ENCODE data around the gene HAUS3.
A peak's percentile ranks its signal among the peaks of the same experiment; 100 is the strongest.
"Not testable (repeated sequence)": the region's sequence is repeated elsewhere in the genome, so short reads cannot be mapped to it uniquely, and the experiment has no call there.

HAUS3 gene

DNA sequence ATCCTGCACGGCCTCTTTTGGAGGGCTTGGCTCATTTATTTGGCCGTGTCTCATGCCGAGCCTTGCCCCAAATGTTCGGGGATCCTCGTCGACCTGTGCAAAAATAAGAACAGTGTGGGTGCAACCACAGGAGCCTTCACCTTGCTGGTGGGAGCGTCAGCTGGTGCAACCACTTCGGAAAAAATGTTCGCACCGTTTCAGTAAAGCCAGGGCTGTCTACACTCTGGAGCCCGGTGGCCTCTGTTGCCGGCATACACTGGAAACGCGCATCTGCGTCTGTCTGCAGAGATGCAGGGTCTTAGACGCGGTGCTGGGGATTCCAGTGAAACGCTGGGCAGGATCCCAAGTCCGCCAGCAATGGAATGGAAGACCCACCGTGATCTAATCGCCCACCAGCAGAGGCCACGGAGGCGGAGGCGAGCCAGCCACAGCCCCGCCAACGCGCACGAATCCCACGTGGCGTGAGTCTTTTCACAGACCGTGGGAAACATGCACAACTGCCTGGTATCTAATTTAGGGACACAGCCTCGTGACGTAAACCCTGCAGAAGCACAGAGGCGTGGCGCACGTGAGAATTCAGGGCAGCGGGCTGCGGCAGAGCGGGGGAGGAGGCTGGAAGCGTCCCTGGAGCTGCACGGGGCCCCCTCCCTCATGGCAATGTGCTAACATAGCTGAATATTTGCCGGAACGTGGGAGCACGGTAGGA, 33.8 kb upstream of the HAUS3 start:
- no peak for DNase-seq

DNA sequence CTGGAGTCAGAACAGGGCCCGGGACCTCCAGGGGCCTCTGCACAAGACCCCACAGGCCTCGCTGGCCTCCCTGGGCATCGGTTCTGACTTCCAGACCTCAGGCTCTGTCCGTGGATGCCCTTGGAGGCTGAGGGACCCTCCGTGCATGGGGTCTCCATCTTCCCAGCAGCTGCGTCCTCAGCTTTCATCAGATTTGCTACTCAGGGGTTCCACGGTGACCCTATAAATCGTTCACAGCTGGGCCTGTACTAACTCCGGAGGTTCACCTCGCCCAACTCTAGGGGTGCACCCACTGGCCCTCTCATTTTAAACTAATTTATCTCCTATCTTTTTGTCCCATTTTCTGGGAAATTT, 33.1 kb upstream of the HAUS3 start:
- not testable (repeated sequence) for DNase-seq

DNA sequence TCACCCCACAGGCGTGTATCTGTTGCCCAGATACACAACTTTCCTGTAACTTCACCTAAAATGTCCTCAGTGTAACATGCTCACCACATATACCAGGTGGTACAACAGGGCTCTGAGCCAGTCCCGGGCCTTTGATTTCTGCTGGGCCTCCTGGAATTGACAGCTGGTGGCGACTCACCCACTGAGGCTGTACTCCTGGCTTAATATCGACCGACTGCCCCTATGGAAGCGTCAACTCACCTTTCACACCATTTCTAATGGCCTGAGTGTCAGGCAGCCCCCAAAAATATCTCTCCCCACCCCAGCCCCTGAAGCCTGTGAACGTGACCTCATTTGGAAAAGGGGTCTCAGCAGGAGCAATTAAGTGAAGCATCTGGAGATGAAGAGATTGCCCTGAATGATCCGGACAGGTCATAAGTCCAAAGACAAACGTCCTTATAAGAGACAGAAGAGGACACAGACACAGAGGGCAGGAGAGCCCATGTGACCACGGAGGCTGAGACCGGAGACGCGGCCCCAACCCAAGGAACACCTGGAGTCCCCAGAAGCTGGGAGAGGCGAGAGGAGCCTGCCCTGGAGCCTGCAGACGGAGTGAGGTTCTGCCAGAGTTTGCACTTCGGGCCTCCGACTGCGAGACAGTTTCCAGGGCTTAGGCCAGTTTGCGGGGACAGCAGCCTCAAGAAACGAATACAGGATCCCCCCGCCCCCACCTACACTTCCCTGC, 32.6 kb upstream of the HAUS3 start:
- DNase-seq, result no peak

DNA sequence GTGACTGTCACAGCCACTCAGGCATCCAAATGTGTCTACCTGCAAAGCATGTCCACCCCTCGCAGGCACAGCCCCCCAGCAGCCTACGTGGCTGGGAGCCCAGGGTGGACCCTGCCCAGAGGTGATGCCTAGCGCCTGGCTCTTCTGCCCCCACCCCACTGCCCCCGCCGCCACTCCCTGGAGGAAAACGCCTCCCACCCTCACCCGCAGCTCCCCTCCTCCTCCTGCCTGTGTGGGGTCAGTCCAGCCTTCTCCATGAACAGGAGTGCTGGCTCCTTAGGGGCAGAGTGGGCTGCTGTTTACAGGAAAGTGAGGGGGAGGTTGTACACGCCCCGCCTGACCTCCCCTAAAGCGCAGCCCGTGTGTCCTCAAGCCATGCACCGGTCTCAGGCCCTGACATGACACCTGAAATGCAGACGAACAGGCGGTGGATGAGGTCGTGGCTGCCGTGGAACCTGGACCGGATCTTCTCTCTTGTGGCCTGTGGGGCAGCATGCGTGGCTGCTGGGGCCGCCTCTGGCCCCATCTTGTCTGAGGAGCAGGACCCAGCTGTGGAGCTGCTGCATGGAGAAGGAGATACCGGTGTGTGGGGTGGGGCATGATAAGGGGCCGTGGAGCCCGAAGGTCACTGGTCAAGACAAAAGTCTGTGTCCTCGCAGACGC, 31.9 kb upstream of the HAUS3 start:
- DNase-seq, result no peak

DNA sequence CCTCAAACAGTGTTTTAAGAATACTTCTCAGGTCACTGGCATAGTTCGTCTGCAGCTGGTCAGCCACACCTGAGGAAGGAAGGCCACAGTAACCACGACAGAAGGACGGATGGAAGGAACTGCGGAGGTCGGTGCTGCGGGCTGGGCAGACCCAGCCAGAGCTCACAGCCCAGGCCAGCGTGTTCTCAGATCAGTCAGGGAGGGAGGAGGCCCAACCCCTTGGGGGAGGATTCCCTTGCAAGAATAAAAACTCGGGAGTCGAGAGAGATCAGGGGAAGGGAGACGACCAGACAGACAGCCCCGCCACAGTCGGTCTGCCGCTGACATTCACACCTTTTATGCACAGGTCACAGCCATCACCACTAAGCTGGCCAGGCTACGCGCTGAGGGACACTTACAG, 31.3 kb upstream of the HAUS3 start:
- DNase-seq, result no peak

DNA sequence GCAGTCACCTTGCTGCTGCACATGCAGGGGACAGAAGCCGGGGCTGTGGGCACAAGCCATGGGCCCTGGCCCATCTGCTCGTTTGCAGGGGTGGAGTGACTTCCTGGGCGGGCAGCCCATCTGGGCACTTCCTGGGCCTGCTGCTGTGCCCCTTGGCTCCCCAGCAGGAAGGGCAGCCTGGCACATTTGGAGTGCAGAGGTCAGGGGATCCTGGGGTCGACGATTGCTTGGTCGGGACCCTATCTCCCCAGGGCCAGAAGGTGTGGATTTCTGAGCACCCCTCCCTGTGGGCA, 30.9 kb upstream of the HAUS3 start:
- DNase-seq, result no peak

DNA sequence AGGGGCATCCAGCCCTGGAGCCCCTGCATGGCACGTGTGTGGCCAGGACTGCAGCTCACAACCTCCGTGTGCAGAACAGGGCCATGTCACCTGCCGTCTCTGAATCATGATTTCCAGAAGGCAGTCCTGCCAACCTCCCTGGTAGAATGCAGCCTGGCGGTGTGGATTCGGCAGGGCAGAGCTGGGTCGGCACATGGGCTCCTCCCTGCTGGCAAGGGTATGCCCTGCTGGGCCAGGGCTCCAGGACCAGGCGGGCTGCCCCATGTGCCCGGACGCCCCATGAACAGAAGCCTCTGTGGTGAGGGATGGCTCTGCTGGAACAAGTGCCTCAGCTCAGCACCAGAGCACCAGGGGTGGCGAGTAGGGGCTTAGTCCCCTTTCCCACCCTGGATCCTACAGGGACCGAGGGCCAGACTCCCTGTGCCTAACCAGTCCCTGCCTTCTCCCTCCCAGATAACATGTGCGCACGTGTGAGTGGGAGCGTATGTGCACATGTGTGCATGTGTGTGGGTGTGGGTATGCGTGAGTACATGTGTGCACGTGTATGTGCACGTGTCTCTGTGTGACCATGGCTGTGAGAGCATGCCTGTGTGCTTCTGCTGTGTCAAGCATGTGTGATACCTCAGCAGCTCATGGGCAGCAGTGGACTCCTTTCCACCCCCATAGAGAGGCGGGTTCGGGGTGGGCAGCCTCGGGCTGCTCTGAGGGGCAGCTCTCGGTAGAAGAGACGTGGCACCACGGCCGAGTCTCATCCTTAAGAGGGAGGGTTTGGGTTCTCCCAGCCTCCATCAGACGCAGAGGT, 30.3 kb upstream of the HAUS3 start:
- DNase-seq, result no peak

DNA sequence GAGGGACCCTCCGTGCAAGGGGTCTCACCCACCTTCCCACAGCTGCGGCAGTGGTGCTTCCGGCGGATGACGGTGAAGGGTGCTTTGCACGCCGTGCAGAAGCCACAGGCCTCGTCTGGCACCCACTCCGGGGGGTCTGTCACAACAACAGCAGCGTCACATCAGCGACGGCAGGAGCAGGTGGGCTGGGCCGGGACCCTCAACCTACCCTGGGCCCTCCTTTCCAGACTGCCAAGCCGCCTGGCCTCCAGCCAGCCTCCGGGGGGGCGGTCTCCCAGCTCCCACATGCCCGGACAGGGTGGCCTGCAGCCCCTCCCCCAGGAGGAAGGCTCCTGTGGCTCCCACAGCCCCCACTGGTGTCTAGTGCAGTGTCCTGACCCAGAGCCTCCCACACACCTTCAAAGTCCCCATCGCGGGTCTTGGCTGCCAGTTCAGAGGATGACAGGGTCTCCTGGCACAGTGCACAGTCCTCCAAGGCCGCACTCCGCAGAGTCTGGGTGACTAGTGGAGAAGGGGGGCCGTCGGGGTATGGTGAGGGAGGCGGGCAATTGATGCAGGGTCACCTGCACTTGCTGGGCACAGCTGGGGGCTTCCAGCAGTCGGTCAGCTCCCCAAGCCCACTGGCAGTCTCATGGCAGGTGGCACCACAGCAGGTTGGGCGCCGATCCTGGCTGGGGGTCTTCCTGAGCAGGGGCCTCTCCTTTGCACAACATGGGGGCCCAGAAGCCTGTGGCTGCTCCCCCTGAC, 29.5 kb upstream of the HAUS3 start:
- DNase-seq, result no peak

DNA sequence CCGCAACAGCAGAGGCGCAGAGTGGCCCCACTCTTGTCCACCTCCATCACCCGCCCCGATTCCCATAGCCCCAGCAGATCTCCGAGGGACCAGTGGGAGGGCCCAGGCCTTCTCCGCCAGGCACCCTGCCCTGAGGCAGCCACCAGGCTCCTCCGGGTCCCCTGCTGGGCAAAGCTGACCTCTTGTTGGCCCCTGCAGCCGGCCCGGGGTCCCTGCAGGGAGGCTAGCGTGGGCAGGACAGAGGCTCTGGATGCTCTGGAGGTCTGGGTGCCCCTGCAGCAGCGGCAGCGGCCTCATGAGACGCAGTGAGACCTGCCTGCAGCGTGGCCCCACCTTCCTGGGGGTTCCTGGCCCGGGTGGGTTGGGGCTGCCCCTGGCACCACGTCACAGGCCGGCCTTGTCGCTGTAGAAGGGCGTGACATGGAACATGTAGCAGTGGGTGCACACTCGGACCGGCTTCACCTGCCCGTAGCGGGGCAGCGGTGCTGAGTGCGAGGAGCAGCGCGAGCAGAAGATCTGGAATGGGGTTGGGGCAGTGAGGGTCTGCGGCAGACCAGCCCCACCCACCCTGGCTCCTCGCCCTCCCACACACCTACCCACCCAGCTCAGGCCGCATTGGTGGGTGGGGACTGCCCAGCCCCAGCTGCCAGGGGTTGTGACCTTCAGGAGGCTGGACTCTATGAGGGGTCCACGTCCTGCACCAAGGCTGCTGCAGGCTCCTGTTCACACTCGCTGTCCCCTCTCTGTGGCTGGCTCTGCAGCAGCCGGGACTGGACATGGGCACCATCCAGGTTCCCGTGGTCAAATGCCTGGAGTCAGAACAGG, 28.6 kb upstream of the HAUS3 start:
- no peak for DNase-seq

DNA sequence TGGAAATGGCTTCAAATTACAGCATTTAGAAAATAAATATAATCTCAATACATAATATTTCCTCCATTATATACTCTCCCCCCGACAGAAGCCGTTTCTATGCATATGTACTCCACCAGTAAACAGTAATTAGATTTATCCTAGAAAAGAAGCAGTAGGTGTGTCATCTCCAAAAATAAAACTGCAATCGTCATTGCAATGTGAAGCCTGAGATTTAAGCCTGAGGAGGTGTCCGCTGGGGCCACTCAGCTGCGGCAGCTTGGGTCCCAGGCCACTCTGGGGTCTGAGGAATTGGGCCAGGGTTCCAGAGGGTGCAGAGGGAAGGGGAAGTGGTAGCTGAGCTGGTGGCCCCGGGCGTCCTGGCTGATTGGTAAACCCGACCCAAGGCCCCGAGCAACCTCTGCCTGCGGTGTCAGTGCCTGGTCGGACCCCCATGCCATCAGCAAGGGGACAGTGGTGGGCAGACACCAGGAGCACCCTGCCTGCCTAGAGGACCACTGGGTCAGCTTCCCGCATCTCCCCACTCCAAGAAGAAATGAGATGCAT, 27.8 kb upstream of the HAUS3 start:
- no peak for DNase-seq

DNA sequence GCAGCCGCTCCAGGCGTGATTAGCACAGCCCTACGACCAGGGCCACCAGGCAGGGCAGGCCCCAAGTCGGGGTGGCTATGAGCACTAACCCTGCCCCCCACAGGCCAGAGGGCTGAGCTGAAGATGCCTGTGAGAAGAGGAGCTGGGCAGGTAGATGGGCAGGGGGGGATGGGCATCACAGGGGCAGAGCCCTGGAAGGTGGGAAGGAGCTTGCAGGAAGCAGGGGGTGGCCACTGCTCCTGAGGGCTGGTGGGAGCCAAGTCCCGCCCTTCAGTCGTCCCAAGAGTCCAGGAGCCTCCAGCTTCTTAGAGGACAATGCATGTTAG, 27.2 kb upstream of the HAUS3 start:
- no peak for DNase-seq

DNA sequence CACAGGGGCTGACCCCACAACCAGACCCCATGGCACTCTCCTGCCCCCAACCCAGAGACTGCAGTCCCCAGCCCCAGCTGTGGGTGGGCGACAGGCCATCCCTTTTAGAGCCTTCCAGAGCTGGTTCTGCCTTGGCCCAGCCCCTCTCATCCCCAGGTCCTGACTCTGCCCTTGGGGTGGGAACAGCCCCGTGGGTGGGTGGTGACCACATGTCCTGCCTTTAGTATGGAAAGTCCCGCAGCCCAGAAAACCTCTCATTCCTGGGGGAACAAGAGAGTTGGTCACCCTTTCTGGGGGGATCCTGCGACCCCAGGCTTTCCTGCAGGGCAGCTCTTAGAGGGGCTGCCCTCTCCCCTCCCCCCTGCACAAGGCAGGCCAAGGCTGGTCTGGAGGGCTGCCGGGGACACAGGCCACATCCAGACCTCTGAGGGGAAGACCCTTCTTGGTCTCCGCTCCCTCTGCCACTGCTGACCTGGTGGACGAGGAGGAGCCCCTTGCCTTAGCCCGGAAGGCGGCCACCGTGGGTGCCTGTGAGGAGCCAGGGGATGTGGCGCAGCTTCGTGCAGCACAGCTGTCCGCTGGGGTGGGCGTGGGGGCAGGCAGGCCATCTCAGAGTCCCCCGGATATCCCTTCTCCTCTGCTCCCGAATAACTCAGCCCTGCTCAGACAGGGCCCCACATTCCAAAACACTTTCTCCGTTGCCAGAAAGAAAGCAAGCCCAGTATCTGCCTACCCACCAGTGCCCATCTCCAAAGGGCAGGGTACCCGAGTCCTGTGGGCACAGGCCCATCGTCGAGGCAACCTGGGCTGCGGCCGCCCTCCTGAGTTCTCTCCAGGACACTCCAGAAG, 26.7 kb upstream of the HAUS3 start:
- DNase-seq, result no peak

DNA sequence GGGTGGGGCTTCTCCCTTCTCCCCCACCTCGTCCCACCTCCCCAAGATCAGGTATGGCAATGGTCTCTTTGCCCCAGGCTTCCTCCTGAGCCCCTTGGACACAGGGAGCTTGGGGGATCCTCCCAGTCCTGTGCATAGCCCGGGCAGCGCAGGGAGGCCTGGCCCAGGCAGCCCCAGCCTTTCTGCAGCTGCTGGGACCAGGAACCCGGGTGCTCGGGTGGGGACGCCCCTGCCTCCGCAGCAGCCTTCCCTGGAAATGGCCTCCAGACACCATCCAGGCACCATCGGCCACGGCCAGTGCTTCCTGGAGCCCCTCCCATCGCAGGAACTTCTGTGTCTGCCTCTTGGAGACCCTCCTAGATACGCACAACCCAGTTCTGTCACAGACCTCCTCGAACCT, 25.9 kb upstream of the HAUS3 start:
- DNase-seq, result no peak

DNA sequence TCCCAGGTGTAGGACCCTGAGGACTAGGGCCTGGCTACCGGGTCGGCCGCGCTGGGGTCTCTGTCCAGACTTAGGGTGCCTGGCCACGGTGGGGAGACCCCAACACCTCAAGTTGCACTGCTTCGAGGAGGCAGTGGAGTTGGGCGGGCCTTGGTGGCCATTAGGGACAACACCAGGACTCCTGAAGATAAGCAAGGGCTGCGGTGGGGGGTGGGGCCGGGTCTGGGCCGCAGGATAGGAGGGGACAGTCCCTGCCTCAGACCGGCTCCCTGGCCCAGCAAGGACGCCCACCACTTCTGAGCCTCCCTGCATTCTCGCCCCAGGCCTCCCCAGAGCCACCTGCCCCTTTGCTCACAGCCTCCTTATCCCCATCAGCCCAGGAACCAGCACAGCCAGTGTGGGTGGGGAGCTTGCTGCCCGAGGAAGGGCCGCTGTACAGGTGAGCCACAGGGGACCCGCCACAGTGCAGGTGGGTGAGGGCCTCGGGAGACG, 25.4 kb upstream of the HAUS3 start:
- DNase-seq, result no peak

DNA sequence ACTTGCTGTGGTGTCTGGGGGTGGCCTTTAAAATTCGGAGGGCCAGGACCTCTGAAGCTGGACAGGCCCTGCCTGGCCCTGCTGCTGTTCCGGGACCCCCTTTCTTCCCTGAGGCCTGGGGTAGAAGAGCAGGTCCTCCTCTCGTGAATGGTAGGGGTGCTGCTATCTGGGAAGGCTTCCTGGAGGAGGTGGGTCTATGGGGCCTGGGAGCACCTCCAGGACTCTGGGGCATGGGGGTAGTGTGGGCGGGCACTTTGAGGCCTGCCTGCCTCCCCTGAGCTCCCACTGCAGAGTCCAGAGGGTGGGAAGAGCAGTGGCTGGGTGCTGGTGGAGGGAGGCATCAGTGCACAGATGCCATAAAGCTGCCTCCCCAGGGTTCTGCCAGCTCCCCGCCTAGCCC, 24.9 kb upstream of the HAUS3 start:
- no peak for DNase-seq

DNA sequence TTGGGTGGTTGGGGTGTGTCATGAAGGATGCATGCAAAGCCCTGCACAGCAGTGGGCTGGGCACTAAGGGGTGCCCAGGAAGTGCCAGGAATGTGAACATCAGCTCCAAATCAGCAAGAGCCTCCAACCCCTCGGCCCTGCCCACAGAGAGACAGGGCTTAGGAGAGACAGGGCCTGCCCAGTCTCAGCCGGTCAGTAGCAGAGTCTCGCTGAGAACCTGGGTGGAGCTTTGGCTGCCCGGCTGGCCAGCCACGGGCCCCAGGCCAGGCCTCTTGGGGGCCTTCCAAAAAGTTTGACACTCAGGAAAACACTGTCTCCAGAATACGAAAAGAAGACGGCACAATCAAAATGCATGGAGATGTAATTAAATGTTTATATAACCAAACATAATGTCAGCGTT, 24.3 kb upstream of the HAUS3 start:
- DNase-seq, result no peak

DNA sequence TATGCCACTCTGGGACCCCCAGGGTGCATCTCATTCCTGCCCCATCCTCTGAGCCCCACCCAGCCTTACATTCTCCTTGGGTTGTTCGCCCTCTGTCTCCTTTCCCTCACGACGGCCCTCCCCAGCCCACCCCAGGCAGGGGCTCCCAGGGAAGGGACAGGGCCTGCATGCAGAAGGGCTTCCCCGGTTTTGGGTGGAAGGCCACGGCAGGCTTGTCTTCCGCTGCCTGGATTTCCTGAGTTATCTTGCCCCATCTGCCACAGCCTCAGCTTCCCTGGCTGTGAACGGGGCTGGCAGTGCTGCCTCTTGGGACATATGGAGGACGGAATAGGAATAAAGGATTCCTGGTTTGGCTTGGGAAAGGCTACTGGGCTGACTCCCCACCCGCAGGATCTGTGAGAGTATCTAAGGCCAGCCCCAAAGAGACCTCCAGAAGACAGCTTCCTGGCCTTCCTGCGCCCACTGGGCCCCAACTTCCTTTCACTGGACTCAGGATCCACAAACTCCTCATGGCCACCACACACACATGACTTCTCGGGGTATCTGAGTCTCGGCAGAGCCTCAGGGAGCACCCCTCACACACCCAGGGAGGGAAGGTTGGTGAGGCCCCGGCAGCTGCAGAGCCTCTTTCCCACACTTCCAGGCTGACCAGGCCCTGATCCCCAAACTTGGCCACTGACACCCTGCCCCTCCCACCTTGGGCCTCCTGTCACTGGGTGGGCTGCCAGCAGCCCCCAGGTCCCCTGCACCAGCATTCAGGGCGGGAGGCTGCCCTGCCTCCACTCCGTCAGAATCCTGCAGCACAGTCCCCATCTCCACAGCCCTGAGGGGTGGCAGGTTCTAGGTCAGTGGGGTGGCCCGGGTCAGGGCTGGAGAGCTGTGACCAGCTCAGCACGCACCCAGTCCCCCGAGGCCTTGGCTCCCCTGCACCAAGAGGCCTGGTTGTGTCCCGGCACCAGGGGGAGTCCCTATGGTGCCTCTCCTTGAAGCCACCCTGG, 23.5 kb upstream of the HAUS3 start:
- DNase-seq, result no peak

DNA sequence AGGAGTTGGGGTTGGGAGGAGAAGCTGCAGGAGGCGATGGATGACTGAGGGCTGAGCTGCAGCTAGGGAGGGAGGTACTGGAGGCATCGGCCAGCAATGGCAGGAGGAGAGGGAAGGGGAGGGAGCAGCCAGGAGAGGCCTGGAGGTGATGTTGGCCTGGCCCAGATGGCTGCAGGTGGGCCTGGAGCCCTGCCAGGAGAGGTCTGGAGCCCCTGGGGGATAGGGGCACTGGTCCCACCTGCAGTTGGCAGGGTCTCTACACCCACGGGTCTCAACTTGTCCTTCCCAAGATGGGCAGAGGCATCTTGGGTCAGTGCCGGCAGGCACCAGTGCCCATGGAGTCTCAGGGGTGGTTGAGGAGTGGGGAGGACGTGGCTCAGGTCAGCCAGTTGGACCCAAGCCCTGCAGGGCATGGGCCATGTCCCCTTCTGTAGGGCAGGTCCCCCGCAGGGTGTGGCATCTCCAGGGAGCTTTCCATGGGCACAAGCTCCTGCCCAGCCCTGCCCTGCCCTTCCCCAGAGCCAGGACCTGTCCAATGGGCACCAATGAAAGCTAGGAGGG, 22.6 kb upstream of the HAUS3 start:
- DNase-seq, result no peak

DNA sequence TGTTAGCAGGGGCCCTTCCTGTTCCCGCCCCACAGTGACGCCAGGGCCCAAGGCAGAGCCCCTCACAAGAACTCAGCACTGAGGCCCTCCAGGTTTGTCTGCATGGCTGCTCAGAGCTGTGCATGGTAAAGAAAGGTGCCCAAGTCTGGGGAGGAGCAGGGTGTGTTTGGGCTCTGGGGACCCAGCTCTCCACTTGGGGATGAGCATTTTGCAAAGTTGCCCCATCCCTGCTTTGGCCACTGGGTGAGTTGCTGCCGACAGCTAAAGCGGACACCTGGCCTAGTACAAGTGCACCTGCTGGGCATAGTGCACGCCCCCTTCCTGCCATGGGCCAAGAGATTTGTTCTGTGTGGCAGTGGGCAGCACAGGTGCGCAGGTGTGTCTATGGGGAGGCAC, 22.0 kb upstream of the HAUS3 start:
- DNase-seq, result peak; percentile 8
